IMR-90 (cell line): ENCODE measurements around the gene NOD1. TPM values are rescaled to one million over a fixed set of nuclear protein-coding genes. Genes with fewer than 3 reads are reported as not detected.

Source experiments
- ATAC-seq: fragments of 200-7000 bp; cut with Tn5 transposase; 2 replicates; pipeline ENCODE4 v1.9.1; 2020; ENCODE audit warnings: low read depth, mild to moderate bottlenecking, moderate library complexity
- BruUV-seq: library from RNA; stranded (reverse); fragments of 400-500 nt; replicated peaks from 2 replicates; lab custom pipeline; 2021; lab: Mats Ljungman, UMichigan
- CTCF ChIA-PET: fragments of 300-600 bp; formaldehyde crosslinking; extraction: SDS; loops from one replicate; lab custom pipeline; 2021; ENCODE audit warnings: antibody characterized with exemption; lab: Yijun Ruan, JAX
- POLR2A ChIA-PET: fragments of 300-600 bp; sonication (Branson Sonifier 250); formaldehyde crosslinking; loops from one replicate; lab custom pipeline; 2022; ENCODE audit warnings: antibody characterized with exemption; ENCODE audit not compliant: unreplicated experiment; lab: Charles Lee
- DNase-seq: peaks from one replicate; pipeline ENCODE4 v3.0.0; 2013
- H2AFZ ChIP-seq: replicated peaks from 2 replicates; pipeline ENCODE3; 2013; ENCODE audit warnings: low read length, mild to moderate bottlenecking; ENCODE audit not compliant: poor library complexity
- H2AK5ac ChIP-seq: 2 replicates; pipeline ENCODE4 v1.6.1; 2013; ENCODE audit warnings: low read depth, low read length, inconsistent platforms
- H2AK9ac ChIP-seq: replicated peaks from 2 replicates; pipeline ENCODE3; 2013; ENCODE audit warnings: mild to moderate bottlenecking, low read depth, low read length, moderate library complexity; ENCODE audit not compliant: poor library complexity
- H2BK120ac ChIP-seq: 2 replicates; pipeline ENCODE4 v1.6.1; 2013; ENCODE audit warnings: low read depth, low read length, inconsistent platforms
- H2BK15ac ChIP-seq: 3 replicates; pipeline ENCODE4 v1.6.1; 2013; ENCODE audit warnings: low read depth, low read length, inconsistent platforms
- H2BK20ac ChIP-seq: 2 replicates; pipeline ENCODE4 v1.6.1; 2013; ENCODE audit warnings: low read depth, mild to moderate bottlenecking, inconsistent platforms, low read length, moderate library complexity
- H2BK5ac ChIP-seq: 2 replicates; pipeline ENCODE4 v1.6.1; 2013; ENCODE audit warnings: mild to moderate bottlenecking, low read depth, low read length, inconsistent platforms; ENCODE audit not compliant: poor library complexity, severe bottlenecking
- H3K14ac ChIP-seq: replicated peaks from 2 replicates; pipeline ENCODE4 v1.6.1; 2013; ENCODE audit warnings: low read depth, low read length, inconsistent platforms
- H3K18ac ChIP-seq: 2 replicates; pipeline ENCODE4 v1.6.1; 2013; ENCODE audit warnings: low read depth, low read length, control low read depth
- H3K23ac ChIP-seq: 2 replicates; pipeline ENCODE4 v1.6.1; 2013; ENCODE audit warnings: low read depth, low read length, inconsistent platforms
- H3K27ac ChIP-seq: 2 replicates; pipeline ENCODE4 v1.5.1; 2013; ENCODE audit warnings: mild to moderate bottlenecking, control low read depth, low read length; ENCODE audit not compliant: insufficient read depth
- H3K27me3 ChIP-seq: 2 replicates; pipeline ENCODE4 v1.6.1; 2013; ENCODE audit warnings: low read length; ENCODE audit not compliant: control insufficient read depth, insufficient read depth
- H3K36me3 ChIP-seq: 2 replicates; pipeline ENCODE4 v1.6.1; 2013; ENCODE audit warnings: low read length, mixed read lengths; ENCODE audit not compliant: control insufficient read depth, insufficient read depth
- H3K4ac ChIP-seq: 2 replicates; pipeline ENCODE4 v1.6.1; 2013; ENCODE audit warnings: low read depth, low read length, inconsistent platforms
- H3K4me1 ChIP-seq: 2 replicates; pipeline ENCODE4 v1.6.1; 2013; ENCODE audit warnings: low read length, mixed read lengths; ENCODE audit not compliant: control insufficient read depth, insufficient read depth
- H3K4me2 ChIP-seq: 2 replicates; pipeline ENCODE4 v1.6.1; 2013; ENCODE audit warnings: low read depth, mild to moderate bottlenecking, control low read depth, low read length, moderate library complexity
- H3K4me3 ChIP-seq: 2 replicates; pipeline ENCODE4 v1.5.1; 2013; ENCODE audit warnings: low read depth, mild to moderate bottlenecking, control low read depth, low read length, moderate library complexity; ENCODE audit not compliant: insufficient read depth
- H3K56ac ChIP-seq: 2 replicates; pipeline ENCODE4 v1.6.1; 2013; ENCODE audit warnings: low read length, inconsistent platforms; ENCODE audit not compliant: insufficient read depth; ENCODE audit errors: extremely low read depth
- H3K79me1 ChIP-seq, 2 experiments: 2 replicates each; pipeline ENCODE4 v1.6.1; 2013; ENCODE audit warnings: low read length in 2 of 2, inconsistent platforms in 1 of 2, low read depth in 1 of 2
- H3K9ac ChIP-seq: 2 replicates; pipeline ENCODE4 v1.6.1; 2013; ENCODE audit warnings: low read depth, low read length, control low read depth
- H3K9me1 ChIP-seq: 2 replicates; pipeline ENCODE4 v1.6.1; 2013; ENCODE audit warnings: low read length, inconsistent platforms; ENCODE audit not compliant: insufficient read depth
- H3K9me3 ChIP-seq: 2 replicates; pipeline ENCODE4 v1.6.1; 2013; ENCODE audit warnings: low read length; ENCODE audit not compliant: control insufficient read depth, insufficient read depth
- H4K20me1 ChIP-seq: 2 replicates; pipeline ENCODE4 v1.6.1; 2013; ENCODE audit warnings: low read length, inconsistent platforms; ENCODE audit not compliant: insufficient read depth
- H4K5ac ChIP-seq: 2 replicates; pipeline ENCODE4 v1.6.1; 2013; ENCODE audit warnings: mild to moderate bottlenecking, low read depth, low read length, control low read depth
- H4K8ac ChIP-seq, 2 experiments: 2 replicates each; pipeline ENCODE4 v1.6.1; 2013; ENCODE audit warnings: low read depth in 2 of 2, low read length in 2 of 2, control low read depth in 1 of 2, inconsistent platforms in 1 of 2
- H4K91ac ChIP-seq: 2 replicates; pipeline ENCODE4 v1.6.1; 2013; ENCODE audit warnings: low read depth, low read length, inconsistent platforms; ENCODE audit not compliant: insufficient read depth
- BHLHE40 ChIP-seq: fragments of 150-350 bp; IDR thresholded peaks from 2 replicates; pipeline ENCODE4 v1.6.1; 2016; ENCODE audit warnings: mild to moderate bottlenecking, low read depth, low read length
- RCOR1 ChIP-seq: IDR thresholded peaks from 2 replicates; pipeline ENCODE4 v1.6.1; 2012; ENCODE audit warnings: mild to moderate bottlenecking, low read length, improper control_type of control experiment; ENCODE audit not compliant: insufficient replicate concordance
- WGBS, 2 experiments: methylation state at CpG; one replicate each; pipeline versions ENCODE4 v1.1.5 to v1.1.7; 2013; ENCODE audit warnings: missing lambda C conversion rate in 2 of 2; ENCODE audit not compliant: insufficient read length in 1 of 2; ENCODE audit errors: extremely low coverage in 2 of 2; 5-methylcytosine and 5-hydroxymethylcytosine counted together
- dilution Hi-C: fragments of 300-500 bp; cut with HindIII; formaldehyde crosslinking; loops from one replicate; pipeline ENCODE4 v1.14.3; 2018; ENCODE audit warnings: low sequenced_read_pairs; ENCODE audit not compliant: unreplicated experiment
- in situ Hi-C: fragments of 300-500 bp; cut with MboI; formaldehyde crosslinking; loops from 3 replicates; pipeline ENCODE4 v1.14.3; 2019; ENCODE audit warnings: low sequenced_read_pairs, inconsistent platforms, mixed read lengths
- intact Hi-C: fragments of 100-400 bp; cut with micrococcal nuclease; formaldehyde crosslinking; loops from 2 replicates; pipeline ENCODE4 v1.10.0; 2022
- polyA plus RNA-seq, 3 experiments: library from polyadenylated mRNA; depleted of rRNA; stranded (reverse); fragments of >200 nt; gene quantifications; 2 replicates each; pipeline ENCODE4 v1.2.3, GENCODE V29; 2012; ENCODE audit warnings: low replicate concordance in 1 of 3
- total RNA-seq: library from RNA; depleted of rRNA; stranded (reverse); fragments of >200 nt; gene quantifications from 2 replicates; pipeline ENCODE4 v1.2.3, GENCODE V29; 2012

The NOD1 gene
- total and polyA plus RNA-seq, 2 of the 4 experiments (the other 2 are of a cell fraction), result 1.8 to 3.0 TPM

GRCh38 chr7:30437823-30438574, 40.6 kb downstream of the NOD1 start:
- peaks cover 19% of the 10 kb centered on the region; the same call in 1 of the 2 replicates for H3K36me3 ChIP-seq
- no peak overlapping the region for H2BK15ac ChIP-seq
- H2AFZ ChIP-seq, result no peak overlapping the region
- H3K18ac ChIP-seq, result no peak overlapping the region
- dilution Hi-C loops, result no loop called here
- no peak for ATAC-seq
- no peak overlapping the region for H3K14ac ChIP-seq
- H4K20me1 ChIP-seq, result no peaks in the 10 kb centered on the region
- TF ChIP-seq BHLHE40 (no peak), RCOR1 (no peak)
- ChIA-PET POLR2A (no interaction called here), CTCF (interaction anchor here (1.2 kb wide), 1 partner anchor 31 kb away, joined by 3 read pairs; no protein-coding TSS in a partner anchor)
- no peak overlapping the region for H4K5ac ChIP-seq
- no peaks in the 10 kb centered on the region for H3K27me3 ChIP-seq
- H3K9me1 ChIP-seq, result no peaks in the 10 kb centered on the region
- intact Hi-C loops, result no loop called here
- no peak overlapping the region for H2BK20ac ChIP-seq
- no peak overlapping the region for H3K4ac ChIP-seq
- no peak overlapping the region for H2AK9ac ChIP-seq
- BruUV-seq, result no TSS peak
- no peak overlapping the region for H3K4me3 ChIP-seq
- in situ Hi-C loops, result no loop called here
- H2BK5ac ChIP-seq, result no peak overlapping the region
- 98% methylated on average over 12 of the region's 21 CpGs; no CpG with 5 or more reads in 1 of the 2 experiments for WGBS, 2 experiments
- no peaks in the 10 kb centered on the region for H3K9me3 ChIP-seq
- H3K27ac ChIP-seq, result no peak overlapping the region
- no peak overlapping the region for H3K56ac ChIP-seq
- no peak for DNase-seq
- H4K91ac ChIP-seq, result no peak overlapping the region
- H2AK5ac ChIP-seq, result no peak overlapping the region
- H3K79me1 ChIP-seq, result no peaks in the 10 kb centered on the region
- no peak overlapping the region for H3K9ac ChIP-seq
- H2BK120ac ChIP-seq, result no peak overlapping the region
- H3K4me1 ChIP-seq, result 0 out of 2 replicates have a peak, but pooled peaks cover 2% of the 10 kb centered on the region
- no peak overlapping the region for H4K8ac ChIP-seq
- no peak overlapping the region for H3K4me2 ChIP-seq
- no peak overlapping the region for H3K23ac ChIP-seq
